ENCODE data around the gene NEK10. TPM values are rescaled to one million over a fixed set of nuclear protein-coding genes. Genes with fewer than 3 reads are reported as not detected.

The NEK10 gene
- total RNA-seq, 1 experiment from 2014 or later, result 1.2 TPM

- ATAC-seq (no peak), DNase-seq (ENCODE audit: low read depth, low spot score) (no peak)
- Histone ChIP-seq H3K27ac (ENCODE audit: low read depth, low read length) (no peak overlapping the region), H3K4me3 (replicated peaks in 1 of 2; ENCODE audit: low read depth in 1 of 2, low read length in 2 of 2) (no peak overlapping the region), H3K4me1 (ENCODE audit: control insufficient read depth in 1 of 2, insufficient read depth in 2 of 2, low read length in 2 of 2) (no peaks in the 10 kb centered on the region), H2AFZ (ENCODE audit: low read depth, low read length, poor library complexity, severe bottlenecking) (no peak overlapping the region), H3K9me3 (ENCODE audit: control insufficient read depth in 1 of 2, insufficient read depth in 1 of 2, low read depth in 1 of 2, low read length in 2 of 2) (no peaks in the 10 kb centered on the region), H3K9ac (ENCODE audit: low read length) (no peak overlapping the region), H3K27me3 (ENCODE audit: insufficient read depth, low read length) (no peaks in the 10 kb centered on the region), H3K36me3 (ENCODE audit: control insufficient read depth in 1 of 2, insufficient read depth in 2 of 2, low read length in 2 of 2) (no peaks in the 10 kb centered on the region), H3K9me2 (ENCODE audit: insufficient read depth) (no peaks in the 10 kb centered on the region), H3K79me2 (ENCODE audit: insufficient read depth, low read length) (no peaks in the 10 kb centered on the region), H4K20me1 (ENCODE audit: insufficient read depth) (no peaks in the 10 kb centered on the region), H3K4me2 (ENCODE audit: low read length) (no peak overlapping the region)
- TF ChIP-seq POLR2A (IDR thresholded peaks at IDR 0.05; ENCODE audit: borderline replicate concordance, extremely low read depth, insufficient read depth, insufficient read length) (no peak), POLR2AphosphoS5 (IDR thresholded peaks at IDR 0.05; ENCODE audit: low read depth, low read length) (no peak), ZBTB33 (IDR thresholded peaks at IDR 0.05; ENCODE audit: extremely low read depth, insufficient replicate concordance, low read length) (no peak), ZNF274 (IDR thresholded peaks at IDR 0.05; ENCODE audit: low read depth, low read length) (no peak), FOSL1 (IDR thresholded peaks at IDR 0.05; ENCODE audit: low read depth) (no peak), YY1 (IDR thresholded peaks at IDR 0.05; ENCODE audit: extremely low read depth, insufficient replicate concordance, low read depth, low read length) (no peak), ATF3 (IDR thresholded peaks at IDR 0.05) (no peak), ELF1 (IDR thresholded peaks at IDR 0.05; ENCODE audit: borderline replicate concordance, low read depth) (no peak), CTCF (IDR thresholded peaks at IDR 0.05 in 2 of 3, conservative IDR thresholded peaks at IDR 0.05 in 1 of 3; ENCODE audit: borderline replicate concordance in 1 of 3, insufficient read depth in 1 of 3, low read depth in 2 of 3, low read length in 2 of 3) (no peak), RAD21 (IDR thresholded peaks at IDR 0.05; ENCODE audit: low read depth) (no peak), CEBPB (IDR thresholded peaks at IDR 0.05; ENCODE audit: low read depth) (no peak), TCF7L2 (IDR thresholded peaks at IDR 0.05; ENCODE audit: borderline replicate concordance, extremely low read depth, insufficient read depth, insufficient read length) (no peak), MAX (IDR thresholded peaks at IDR 0.05) (no peak), CBX3 (IDR thresholded peaks at IDR 0.05; ENCODE audit: low read depth) (no peak), SRF (IDR thresholded peaks at IDR 0.05; ENCODE audit: low read depth) (no peak), SP1 (IDR thresholded peaks at IDR 0.05; ENCODE audit: low read depth) (no peak), EGR1 (IDR thresholded peaks at IDR 0.05; ENCODE audit: low read depth) (no peak), JUND (IDR thresholded peaks at IDR 0.05) (no peak)
- ChIA-PET CTCF (no interaction called here), RAD21 (ENCODE audit: low non-redundant PET in 1 of 2, low total read pairs in 2 of 2, uncharacterized antibody in 2 of 2, unreplicated experiment in 2 of 2) (no interaction called here), POLR2A (interaction anchor here (0.6 kb wide), 1 partner anchor 98 kb away, joined by 3 read pairs; no protein-coding TSS in a partner anchor)
- no TSS peak for BruUV-seq (replicated peaks)
- intact Hi-C loops (cut with micrococcal nuclease), result no loop called here
Observed at GRCh38 chr3:27290760-27291159, 78.4 kb downstream of the NEK10 start.
